ENCODE measurements around the gene CDC42BPG. TPM values are rescaled to one million over a fixed set of nuclear protein-coding genes. Genes with fewer than 3 reads are reported as not detected.

The CDC42BPG gene
- total and polyA plus RNA-seq, 9 of the 15 experiments (the other 6 are each of a cell fraction or from before 2014, with no cell fraction given): 0.04 to 8.8 (median 2.1) TPM

DNA sequence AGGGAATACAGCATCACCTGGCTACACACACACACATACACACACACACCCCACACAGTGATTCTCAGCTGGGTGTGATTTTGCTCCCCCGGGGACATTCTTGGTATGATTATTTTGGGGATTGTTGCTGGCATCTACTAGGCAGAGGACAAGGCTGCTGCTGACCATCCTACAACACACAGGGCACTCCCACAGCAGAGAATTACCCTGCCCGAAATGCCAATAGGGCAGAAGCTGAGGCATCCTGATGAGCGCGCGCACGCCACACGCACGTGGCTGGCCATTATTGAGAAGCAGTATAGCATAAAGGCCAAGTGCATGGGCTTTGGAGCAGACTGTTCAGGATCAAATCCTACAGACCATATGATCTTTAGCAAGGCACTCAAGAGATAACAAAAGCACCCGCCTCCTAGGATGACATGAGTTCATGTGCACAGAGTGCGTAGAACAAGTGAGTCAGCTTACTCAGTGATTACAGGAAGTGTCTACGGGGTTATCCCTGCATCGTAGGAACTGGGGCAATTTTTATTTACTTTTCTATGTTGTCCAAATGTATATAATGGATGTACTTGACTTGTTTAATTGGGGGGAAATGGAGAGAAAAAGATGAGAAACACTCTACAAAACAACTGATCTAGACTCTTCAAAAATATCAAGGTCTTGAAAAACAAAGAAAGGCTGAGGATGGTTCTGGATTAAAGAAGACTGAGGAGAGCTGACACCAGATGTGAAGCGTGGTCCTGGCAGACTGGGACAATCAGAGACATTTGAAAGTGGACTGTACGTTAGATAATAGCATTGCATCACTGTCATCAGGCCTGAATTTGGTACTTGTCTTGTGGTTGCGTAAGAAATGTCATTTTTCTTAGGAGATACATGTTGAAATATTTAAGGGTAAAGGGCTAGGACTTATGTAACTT is 41.2 kb upstream of the CDC42BPG start (continued):
- TF ChIP-seq, protein P1, sequence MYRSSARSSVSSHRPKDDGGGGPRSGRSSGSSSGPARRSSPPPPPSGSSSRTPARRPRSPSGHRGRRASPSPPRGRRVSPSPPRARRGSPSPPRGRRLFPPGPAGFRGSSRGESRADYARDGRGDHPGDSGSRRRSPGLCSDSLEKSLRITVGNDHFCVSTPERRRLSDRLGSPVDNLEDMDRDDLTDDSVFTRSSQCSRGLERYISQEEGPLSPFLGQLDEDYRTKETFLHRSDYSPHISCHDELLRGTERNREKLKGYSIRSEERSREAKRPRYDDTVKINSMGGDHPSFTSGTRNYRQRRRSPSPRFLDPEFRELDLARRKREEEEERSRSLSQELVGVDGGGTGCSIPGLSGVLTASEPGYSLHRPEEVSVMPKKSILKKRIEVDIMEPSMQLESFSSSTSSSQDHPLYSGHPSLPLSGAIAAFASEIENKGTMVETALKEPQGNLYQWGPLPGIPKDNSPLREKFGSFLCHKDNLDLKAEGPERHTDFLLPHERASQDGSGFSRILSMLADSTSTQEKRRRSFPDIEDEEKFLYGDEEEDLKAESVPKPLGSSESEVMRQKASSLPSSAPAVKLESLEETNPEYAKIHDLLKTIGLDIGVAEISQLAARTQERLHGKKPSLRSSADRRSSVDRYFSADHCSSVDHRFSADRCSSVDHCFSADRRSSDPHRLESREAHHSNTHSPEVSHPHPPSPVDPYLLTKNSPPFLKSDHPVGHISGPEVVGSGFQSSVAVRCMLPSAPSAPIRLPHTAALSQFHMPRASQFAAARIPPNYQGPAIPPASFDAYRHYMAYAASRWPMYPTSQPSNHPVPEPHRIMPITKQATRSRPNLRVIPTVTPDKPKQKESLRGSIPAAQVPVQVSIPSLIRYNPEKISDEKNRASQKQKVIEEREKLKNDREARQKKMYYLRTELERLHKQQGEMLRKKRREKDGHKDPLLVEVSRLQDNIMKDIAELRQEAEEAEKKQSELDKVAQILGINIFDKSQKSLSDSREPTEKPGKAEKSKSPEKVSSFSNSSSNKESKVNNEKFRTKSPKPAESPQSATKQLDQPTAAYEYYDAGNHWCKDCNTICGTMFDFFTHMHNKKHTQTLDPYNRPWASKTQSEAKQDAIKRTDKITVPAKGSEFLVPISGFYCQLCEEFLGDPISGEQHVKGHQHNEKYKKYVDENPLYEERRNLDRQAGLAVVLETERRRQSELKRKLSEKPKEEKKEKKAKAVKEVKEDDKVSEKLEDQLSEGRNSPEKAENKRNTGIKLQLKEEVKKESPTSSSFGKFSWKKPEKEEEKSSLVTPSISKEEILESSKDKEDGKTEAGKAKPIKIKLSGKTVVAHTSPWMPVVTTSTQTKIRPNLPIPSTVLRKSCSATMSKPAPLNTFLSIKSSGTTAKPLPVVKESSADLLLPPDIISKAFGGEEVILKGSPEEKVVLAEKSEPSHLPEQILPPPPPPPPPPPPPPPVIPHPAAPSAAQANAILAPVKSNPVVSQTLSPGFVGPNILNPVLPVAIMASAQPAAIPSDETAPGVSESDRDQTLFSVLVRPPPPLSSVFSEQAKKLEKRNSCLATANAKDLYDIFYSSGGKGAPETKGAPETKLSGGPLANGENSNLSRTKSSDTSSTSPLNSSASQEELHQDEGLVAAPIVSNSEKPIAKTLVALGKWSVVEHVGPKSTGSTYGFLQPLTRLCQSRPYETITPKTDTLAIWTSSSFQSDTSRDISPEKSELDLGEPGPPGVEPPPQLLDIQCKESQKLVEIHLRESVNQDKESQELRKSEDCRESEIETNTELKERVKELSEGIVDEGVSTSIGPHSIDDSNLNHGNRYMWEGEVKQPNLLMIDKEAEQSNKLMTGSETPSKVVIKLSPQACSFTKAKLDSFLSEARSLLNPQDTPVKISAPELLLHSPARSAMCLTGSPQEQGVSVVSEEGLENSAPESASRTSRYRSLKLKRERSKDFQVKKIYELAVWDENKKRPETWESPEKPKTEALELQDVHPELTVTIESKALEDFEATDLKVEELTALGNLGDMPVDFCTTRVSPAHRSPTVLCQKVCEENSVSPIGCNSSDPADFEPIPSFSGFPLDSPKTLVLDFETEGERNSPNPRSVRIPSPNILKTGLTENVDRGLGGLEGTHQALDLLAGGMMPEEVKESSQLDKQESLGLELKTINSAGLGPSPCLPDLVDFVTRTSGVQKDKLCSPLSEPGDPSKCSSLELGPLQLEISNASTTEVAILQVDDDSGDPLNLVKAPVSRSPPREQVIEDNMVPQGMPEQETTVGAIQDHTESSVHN (IDR thresholded peaks at IDR 0.05; ENCODE audit: borderline replicate concordance in 1 of 2, low read depth in 1 of 2): peak in 1 of 2 experiments; percentile 79; a peak in 2 of 4 replicates
- TF ChIP-seq KAT7 (CRISPR knock-in tag; IDR thresholded peaks at IDR 0.05; ENCODE audit: borderline replicate concordance): no peak
- no peak; the same call in 1 of the 2 replicates for TF ChIP-seq ZBED1 (IDR thresholded peaks at IDR 0.05)
- TF ChIP-seq ZNF778 (CRISPR knock-in tag; IDR thresholded peaks at IDR 0.05): no peak
- peak; percentile 84 for TF ChIP-seq POLR2H (tag; IDR thresholded peaks at IDR 0.05; ENCODE audit: low read depth)
- peak; percentile 34 for TF ChIP-seq NEUROD1 (IDR thresholded peaks at IDR 0.05; ENCODE audit: borderline replicate concordance, low read depth, low read length, partially characterized antibody)
- TF ChIP-seq FOXA1 (IDR thresholded peaks at IDR 0.05; ENCODE audit: borderline replicate concordance): no peak
- TF ChIP-seq ZKSCAN8 (CRISPR knock-in tag; IDR thresholded peaks at IDR 0.05): 0 out of 2 replicates have a peak, but pooled peaks have one; percentile 21
- TF ChIP-seq, protein P2, sequence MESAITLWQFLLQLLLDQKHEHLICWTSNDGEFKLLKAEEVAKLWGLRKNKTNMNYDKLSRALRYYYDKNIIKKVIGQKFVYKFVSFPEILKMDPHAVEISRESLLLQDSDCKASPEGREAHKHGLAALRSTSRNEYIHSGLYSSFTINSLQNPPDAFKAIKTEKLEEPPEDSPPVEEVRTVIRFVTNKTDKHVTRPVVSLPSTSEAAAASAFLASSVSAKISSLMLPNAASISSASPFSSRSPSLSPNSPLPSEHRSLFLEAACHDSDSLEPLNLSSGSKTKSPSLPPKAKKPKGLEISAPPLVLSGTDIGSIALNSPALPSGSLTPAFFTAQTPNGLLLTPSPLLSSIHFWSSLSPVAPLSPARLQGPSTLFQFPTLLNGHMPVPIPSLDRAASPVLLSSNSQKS (CRISPR knock-in tag; IDR thresholded peaks at IDR 0.05): no peak
- no peak for TF ChIP-seq PTTG1 (tag; IDR thresholded peaks at IDR 0.05; ENCODE audit: low read depth)
- TF ChIP-seq ZNF408 (CRISPR knock-in tag; IDR thresholded peaks at IDR 0.05; ENCODE audit: low read depth): no peak
- TF ChIP-seq ZNF3 (CRISPR knock-in tag; IDR thresholded peaks at IDR 0.05): no peak
- peak; percentile 12; the same call in 1 of the 2 replicates for TF ChIP-seq NR2C1 (IDR thresholded peaks at IDR 0.05)
- TF ChIP-seq NR2C1 (tag; IDR thresholded peaks at IDR 0.05): peak; percentile 35; the same call in 1 of the 2 replicates
- TF ChIP-seq KAT2B (IDR thresholded peaks at IDR 0.05; ENCODE audit: low read depth, low read length): no peak
- no peak for TF ChIP-seq SAFB (IDR thresholded peaks at IDR 0.05; ENCODE audit: borderline replicate concordance, low read depth, low read length)
- TF ChIP-seq NR1H2 (CRISPR knock-in tag; IDR thresholded peaks at IDR 0.05): no peak

All from K562 (cell line).